H1 (cell line): ENCODE data around the gene ADCYAP1. TPM values are rescaled to one million over a fixed set of nuclear protein-coding genes. Genes with fewer than 3 reads are reported as not detected.

Source experiments
- CTCF ChIA-PET: fragments of 300-600 bp; sonication (Branson Sonifier 250); formaldehyde crosslinking; loops from one replicate; lab custom pipeline; 2021; ENCODE audit not compliant: partially characterized antibody; lab: Charles Lee
- POLR2A ChIA-PET: fragments of 300-600 bp; sonication (Branson Sonifier 250); formaldehyde crosslinking; loops from one replicate; lab custom pipeline; 2021; ENCODE audit warnings: inconsistent platforms; ENCODE audit not compliant: partially characterized antibody; lab: Charles Lee
- DNase-seq, 2 experiments: peaks; one replicate each; pipeline versions ENCODE4 v3.0.0 to v3.0.0-alpha.2; 2010 to 2022; ENCODE audit warnings: low spot score in 2 of 2, low read depth in 1 of 2, mixed read lengths in 1 of 2
- FAIRE-seq: peaks from 2 replicates; lab custom pipeline; 2011; peaks lifted over from hg19 to GRCh38; lab: Jason Lieb, UNC
- H2AFZ ChIP-seq: 2 replicates; pipeline ENCODE4 v1.8.1; 2012; ENCODE audit warnings: low read length, inconsistent platforms
- H2AK5ac ChIP-seq: 2 replicates; pipeline ENCODE4 v1.6.1; 2013; ENCODE audit warnings: low read depth, low read length
- H2BK120ac ChIP-seq: replicated peaks from 2 replicates; pipeline ENCODE3; 2013; ENCODE audit warnings: low read depth, low read length, inconsistent platforms
- H2BK12ac ChIP-seq: 2 replicates; pipeline ENCODE4 v1.6.1; 2013; ENCODE audit warnings: low read depth, low read length
- H2BK15ac ChIP-seq: 2 replicates; pipeline ENCODE4 v1.6.1; 2013; ENCODE audit warnings: low read length
- H2BK20ac ChIP-seq: 2 replicates; pipeline ENCODE4 v1.6.1; 2013; ENCODE audit warnings: low read length
- H2BK5ac ChIP-seq: 2 replicates; pipeline ENCODE4 v1.6.1; 2013; ENCODE audit warnings: low read depth, low read length
- H3K14ac ChIP-seq: 2 replicates; pipeline ENCODE4 v1.6.1; 2013; ENCODE audit warnings: inconsistent platforms; ENCODE audit not compliant: insufficient read length
- H3K18ac ChIP-seq: 2 replicates; pipeline ENCODE4 v1.6.1; 2013; ENCODE audit warnings: low read length; ENCODE audit errors: extremely low read depth
- H3K23ac ChIP-seq: 2 replicates; pipeline ENCODE4 v1.6.1; 2013; ENCODE audit warnings: inconsistent platforms; ENCODE audit not compliant: insufficient read length
- H3K23me2 ChIP-seq: 2 replicates; pipeline ENCODE4 v1.6.1; 2013; ENCODE audit warnings: low read depth, low read length
- H3K27ac ChIP-seq: 2 replicates; pipeline ENCODE4 v1.6.1; 2011; ENCODE audit warnings: low read depth, low read length, inconsistent platforms
- H3K27me3 ChIP-seq, 4 experiments: replicated peaks in 1 of 4; 1 replicate in 1 of 4; 2 replicates in 3 of 4; pipeline versions ENCODE4 v1.6.1 to v1.8.1; 2011 to 2013; ENCODE audit warnings: low read length in 3 of 4, mild to moderate bottlenecking in 3 of 4, inconsistent platforms in 2 of 4, mixed read lengths in 2 of 4, moderate library complexity in 1 of 4; ENCODE audit not compliant: control insufficient read depth in 3 of 4, insufficient read depth in 3 of 4; ENCODE audit errors: extremely low read depth in 1 of 4
- H3K36me3 ChIP-seq, 4 experiments: 2 replicates each; pipeline versions ENCODE4 v1.6.1 to v1.8.1; 2011 to 2013; ENCODE audit warnings: mild to moderate bottlenecking in 4 of 4, low read length in 3 of 4, moderate library complexity in 2 of 4, control low read depth in 1 of 4, inconsistent platforms in 1 of 4; ENCODE audit not compliant: insufficient read depth in 4 of 4, control insufficient read depth in 2 of 4
- H3K4ac ChIP-seq: replicated peaks from 2 replicates; pipeline ENCODE3; 2013; ENCODE audit warnings: low read length, low read depth, mixed read lengths, inconsistent platforms; ENCODE audit not compliant: insufficient read length
- H3K4me1 ChIP-seq, 4 experiments: replicated peaks in 1 of 4; 1 replicate in 1 of 4; 2 replicates in 3 of 4; pipeline versions ENCODE4 v1.6.1 to v1.8.1; 2011 to 2013; ENCODE audit warnings: low read length in 3 of 4, inconsistent platforms in 2 of 4, mixed read lengths in 1 of 4; ENCODE audit not compliant: insufficient read depth in 4 of 4, control insufficient read depth in 3 of 4
- H3K4me2 ChIP-seq, 2 experiments: 2 replicates each; pipeline versions ENCODE4 v1.6.1 to v1.8.1; 2011 to 2013; ENCODE audit warnings: low read depth in 2 of 2, low read length in 2 of 2, control low read depth in 1 of 2, inconsistent platforms in 1 of 2, mild to moderate bottlenecking in 1 of 2; ENCODE audit not compliant: insufficient read depth in 1 of 2
- H3K4me3 ChIP-seq, 4 experiments: fragments of 200-600, 300-600 bp in 1 of 4; sonication (generic), shearing (Covaris generic), sonication (Bioruptor Twin) in 1 of 4; 2 replicates each; pipeline versions ENCODE4 v1.5.1 to v1.8.1; 2011 to 2016; ENCODE audit warnings: low read length in 4 of 4, low read depth in 3 of 4, control low read depth in 2 of 4, inconsistent platforms in 2 of 4, mild to moderate bottlenecking in 2 of 4, mixed read lengths in 1 of 4, moderate library complexity in 1 of 4; ENCODE audit not compliant: insufficient read depth in 2 of 4; ENCODE audit errors: extremely low read depth in 1 of 4
- H3K56ac ChIP-seq: replicated peaks from 2 replicates; pipeline ENCODE3; 2013; ENCODE audit warnings: low read depth, mild to moderate bottlenecking, mixed read lengths, low read length, inconsistent platforms; ENCODE audit not compliant: insufficient read length
- H3K79me1 ChIP-seq: 2 replicates; pipeline ENCODE4 v1.6.1; 2013; ENCODE audit warnings: low read depth, low read length, control low read depth
- H3K79me2 ChIP-seq, 2 experiments: 2 replicates each; pipeline versions ENCODE4 v1.6.1 to v1.8.1; 2012 to 2013; ENCODE audit warnings: low read length in 2 of 2, mild to moderate bottlenecking in 2 of 2, inconsistent platforms in 1 of 2; ENCODE audit not compliant: insufficient read depth in 2 of 2, control insufficient read depth in 1 of 2
- H3K9ac ChIP-seq, 4 experiments: replicated peaks in 1 of 4; 1 replicate in 1 of 4; 2 replicates in 3 of 4; pipeline versions ENCODE4 v1.6.1 to v1.8.1; 2011 to 2013; ENCODE audit warnings: low read depth in 3 of 4, low read length in 3 of 4, control low read depth in 2 of 4, mild to moderate bottlenecking in 2 of 4, moderate library complexity in 2 of 4, inconsistent platforms in 1 of 4; ENCODE audit errors: extremely low read depth in 1 of 4
- H3K9me3 ChIP-seq, 2 experiments: 2 replicates each; pipeline versions ENCODE4 v1.6.1 to v1.8.1; 2012 to 2013; ENCODE audit warnings: mild to moderate bottlenecking in 2 of 2, moderate library complexity in 2 of 2, control low read depth in 1 of 2, inconsistent platforms in 1 of 2, low read depth in 1 of 2, low read length in 1 of 2, mixed read lengths in 1 of 2; ENCODE audit not compliant: insufficient read depth in 2 of 2
- H4K20me1 ChIP-seq, 2 experiments: replicated peaks in 1 of 2; 2 replicates each; pipeline versions ENCODE3 to v1.8.1; 2011 to 2013; ENCODE audit warnings: inconsistent platforms in 2 of 2, low read length in 2 of 2, mild to moderate bottlenecking in 1 of 2; ENCODE audit not compliant: insufficient read depth in 2 of 2, control insufficient read depth in 1 of 2
- H4K5ac ChIP-seq: 2 replicates; pipeline ENCODE4 v1.6.1; 2013; ENCODE audit warnings: low read length, low read depth, mixed read lengths, inconsistent platforms; ENCODE audit not compliant: insufficient read length
- H4K8ac ChIP-seq: 2 replicates; pipeline ENCODE4 v1.8.0; 2013; ENCODE audit warnings: mild to moderate bottlenecking, moderate library complexity, low read length, inconsistent platforms; ENCODE audit not compliant: insufficient read depth; ENCODE audit errors: extremely low read depth
- H4K91ac ChIP-seq: replicated peaks from 2 replicates; pipeline ENCODE3; 2013; ENCODE audit warnings: low read length, mixed read lengths, inconsistent platforms; ENCODE audit not compliant: insufficient read length
- BACH1 ChIP-seq: IDR thresholded peaks from 2 replicates; pipeline ENCODE4 v1.6.1; 2012; ENCODE audit warnings: low read length, improper control_type of control experiment
- CBX5 ChIP-seq: fragments of 300-800, 300-1000 bp; sonication (generic); IDR thresholded peaks from 2 replicates; pipeline ENCODE4 v1.7.1; 2016; ENCODE audit warnings: antibody characterized with exemption, low read length, low read depth
- CBX8 ChIP-seq: fragments of 300-800, 300-1000 bp; sonication (generic); IDR thresholded peaks from 2 replicates; pipeline ENCODE4 v1.7.1; 2016; ENCODE audit warnings: low read depth, low read length, borderline replicate concordance
- GABPA ChIP-seq: IDR thresholded peaks from 2 replicates; pipeline ENCODE4 v1.6.1; 2011; ENCODE audit warnings: mild to moderate bottlenecking, low read length, moderate library complexity, borderline replicate concordance; ENCODE audit not compliant: insufficient read depth
- KDM4A ChIP-seq: IDR thresholded peaks from one replicate; pipeline ENCODE4 v1.7.1; 2012; ENCODE audit warnings: low read depth, mild to moderate bottlenecking, moderate library complexity, low read length, inconsistent platforms; ENCODE audit not compliant: severe bottlenecking
- MAFK ChIP-seq: IDR thresholded peaks from 2 replicates; pipeline ENCODE4 v1.6.1; 2012; ENCODE audit warnings: low read depth, mild to moderate bottlenecking, improper control_type of control experiment, low read length
- POLR2AphosphoS5 ChIP-seq: IDR thresholded peaks from 2 replicates; pipeline ENCODE4 v1.6.1; 2011; ENCODE audit warnings: low read depth, low read length
- SIN3A ChIP-seq, 2 experiments: IDR thresholded peaks in 1 of 2; conservative IDR thresholded peaks in 1 of 2; 2 replicates each; pipeline ENCODE4 v1.6.1; 2011 to 2012; ENCODE audit warnings: low read length in 2 of 2, improper control_type of control experiment in 1 of 2, low read depth in 1 of 2, mild to moderate bottlenecking in 1 of 2
- SRF ChIP-seq: IDR thresholded peaks from 2 replicates; pipeline ENCODE4 v1.6.1; 2011; ENCODE audit warnings: mild to moderate bottlenecking, low read depth, low read length, moderate library complexity
- TAF1 ChIP-seq: IDR thresholded peaks from 2 replicates; pipeline ENCODE4 v1.6.1; 2011; ENCODE audit warnings: mild to moderate bottlenecking, low read depth, low read length
- WGBS, 2 experiments: shearing (Covaris generic) in 1 of 2; methylation state at CpG; one replicate each; pipeline versions ENCODE4 v1.1.6 to v1.1.7; 2013 to 2015; ENCODE audit warnings: low lambda C conversion rate in 2 of 2, mixed read lengths in 2 of 2, inconsistent platforms in 1 of 2, low coverage in 1 of 2, missing lambda C conversion rate in 1 of 2; ENCODE audit not compliant: insufficient replicate concordance in 2 of 2, insufficient coverage in 1 of 2, insufficient read length in 1 of 2; ENCODE audit errors: extremely low coverage in 1 of 2, missing lambda C conversion rate in 1 of 2; 5-methylcytosine and 5-hydroxymethylcytosine counted together
- polyA plus RNA-seq, 7 experiments: library from polyadenylated mRNA; depleted of rRNA in 3 of 7; stranded (reverse) in 5 of 7; unstranded in 2 of 7; fragments of >200 nt in 5 of 7; fragments of 200-250 nt in 2 of 7; gene quantifications; 1 replicate in 5 of 7; 2 replicates in 1 of 7; 4 replicates in 1 of 7; pipeline versions ENCODE4 v1.2.1 to v1.2.3, GENCODE V29; 2011 to 2013; ENCODE audit warnings: missing spikeins in 2 of 7, mixed read lengths in 2 of 7
- total RNA-seq: library from RNA; stranded (reverse); fragmentation: NEBNext Ultra II Directional; extraction: Animal tissue kit (Norgen Biotek cat#: 25700); gene quantifications from 2 replicates; pipeline ENCODE4 v1.2.1, GENCODE V29; 2021
- TF ChIP-seq, protein P1 (sequence below): IDR thresholded peaks from 2 replicates; pipeline ENCODE4 v1.6.1; 2012; ENCODE audit warnings: low read length, inconsistent platforms
- TF ChIP-seq, protein P2 (sequence below): IDR thresholded peaks from 2 replicates; pipeline ENCODE4 v1.6.1; 2012; ENCODE audit warnings: inconsistent platforms

Gene ADCYAP1
- total and polyA plus RNA-seq, 2 of the 8 experiments (the other 6 are each of a cell fraction or from before 2014, with no cell fraction given), result 0.02 TPM; not detected in 1

DNA sequence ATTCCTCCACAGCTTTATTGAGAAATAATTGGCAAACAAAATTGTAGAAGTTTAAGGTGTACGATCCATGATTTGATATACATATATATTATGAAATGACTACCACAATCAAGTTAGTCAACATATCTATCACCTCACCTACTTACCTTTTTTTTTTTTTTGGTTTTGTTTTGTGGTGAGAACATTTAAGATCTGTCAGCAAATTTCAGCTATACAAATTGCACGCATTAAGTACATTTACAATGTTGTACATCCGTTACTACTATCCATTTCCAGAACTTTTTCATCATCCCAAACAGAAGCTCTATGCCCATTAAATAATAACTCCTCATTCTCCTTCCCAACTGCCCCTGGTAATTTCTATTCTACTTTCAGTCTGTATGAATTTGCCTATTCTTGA is 37.4 kb upstream of the ADCYAP1 start:
- Histone ChIP-seq H3K23me2 (no peaks in the 10 kb centered on the region), H2AK5ac (no peak overlapping the region), H4K5ac (no peak overlapping the region), H2BK20ac (no peak overlapping the region), H3K4me3 (no peak overlapping the region), H3K79me1 (no peaks in the 10 kb centered on the region), H3K9me3 (no peaks in the 10 kb centered on the region), H3K18ac (no peak overlapping the region), H3K79me2 (no peaks in the 10 kb centered on the region), H4K91ac (no peak overlapping the region), H3K23ac (no peak overlapping the region), H3K4me1 (no peaks in the 10 kb centered on the region), H3K14ac (no peak overlapping the region), H3K27ac (no peak overlapping the region), H2BK5ac (no peak overlapping the region), H3K56ac (no peak overlapping the region), H3K4me2 (no peak overlapping the region), H4K20me1 (no peaks in the 10 kb centered on the region), H2AFZ (no peak overlapping the region), H2BK120ac (no peak overlapping the region), H3K36me3 (no peaks in the 10 kb centered on the region), H4K8ac (no peak overlapping the region), H2BK12ac (no peak overlapping the region), H3K4ac (no peak overlapping the region), H2BK15ac (no peak overlapping the region), H3K27me3 (no peaks in the 10 kb centered on the region), H3K9ac (no peak overlapping the region)
- CTCF ChIA-PET, result interaction anchor here (0.6 kb wide), 2 partner anchors 13 to 94 kb away, joined by 4 read pairs; no protein-coding TSS in a partner anchor
- POLR2A ChIA-PET, result no interaction called here
- FAIRE-seq (no peak), DNase-seq (no peak)
- 88% methylated on average over 3 of the region's 3 CpGs; no CpG with 5 or more reads in 1 of the 2 experiments for WGBS, 2 experiments
- TF ChIP-seq CBX8, result no peak
- no peak for TF ChIP-seq SRF
- no peak for TF ChIP-seq KDM4A
- TF ChIP-seq, protein P1, sequence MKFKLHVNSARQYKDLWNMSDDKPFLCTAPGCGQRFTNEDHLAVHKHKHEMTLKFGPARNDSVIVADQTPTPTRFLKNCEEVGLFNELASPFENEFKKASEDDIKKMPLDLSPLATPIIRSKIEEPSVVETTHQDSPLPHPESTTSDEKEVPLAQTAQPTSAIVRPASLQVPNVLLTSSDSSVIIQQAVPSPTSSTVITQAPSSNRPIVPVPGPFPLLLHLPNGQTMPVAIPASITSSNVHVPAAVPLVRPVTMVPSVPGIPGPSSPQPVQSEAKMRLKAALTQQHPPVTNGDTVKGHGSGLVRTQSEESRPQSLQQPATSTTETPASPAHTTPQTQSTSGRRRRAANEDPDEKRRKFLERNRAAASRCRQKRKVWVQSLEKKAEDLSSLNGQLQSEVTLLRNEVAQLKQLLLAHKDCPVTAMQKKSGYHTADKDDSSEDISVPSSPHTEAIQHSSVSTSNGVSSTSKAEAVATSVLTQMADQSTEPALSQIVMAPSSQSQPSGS, result no peak
- TF ChIP-seq TAF1, result no peak
- TF ChIP-seq GABPA, result no peak
- TF ChIP-seq, protein P2, sequence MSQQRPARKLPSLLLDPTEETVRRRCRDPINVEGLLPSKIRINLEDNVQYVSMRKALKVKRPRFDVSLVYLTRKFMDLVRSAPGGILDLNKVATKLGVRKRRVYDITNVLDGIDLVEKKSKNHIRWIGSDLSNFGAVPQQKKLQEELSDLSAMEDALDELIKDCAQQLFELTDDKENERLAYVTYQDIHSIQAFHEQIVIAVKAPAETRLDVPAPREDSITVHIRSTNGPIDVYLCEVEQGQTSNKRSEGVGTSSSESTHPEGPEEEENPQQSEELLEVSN, result no peak
- TF ChIP-seq CBX5, result no peak
- TF ChIP-seq BACH1, result no peak
- no peak for TF ChIP-seq MAFK
- TF ChIP-seq SIN3A (conservative IDR thresholded peaks at IDR 0.05 in 1 of 2, IDR thresholded peaks at IDR 0.05 in 1 of 2; ENCODE audit: low read depth in 1 of 2, low read length in 2 of 2), result no peak
- TF ChIP-seq POLR2AphosphoS5, result no peak
